ENCODE results near the gene SEPTIN8. TPM values are rescaled to one million over a fixed set of nuclear protein-coding genes. Genes with fewer than 3 reads are reported as not detected.
A peak's percentile ranks its signal among the peaks of the same experiment; 100 is the strongest.

Gene SEPTIN8, protein sequence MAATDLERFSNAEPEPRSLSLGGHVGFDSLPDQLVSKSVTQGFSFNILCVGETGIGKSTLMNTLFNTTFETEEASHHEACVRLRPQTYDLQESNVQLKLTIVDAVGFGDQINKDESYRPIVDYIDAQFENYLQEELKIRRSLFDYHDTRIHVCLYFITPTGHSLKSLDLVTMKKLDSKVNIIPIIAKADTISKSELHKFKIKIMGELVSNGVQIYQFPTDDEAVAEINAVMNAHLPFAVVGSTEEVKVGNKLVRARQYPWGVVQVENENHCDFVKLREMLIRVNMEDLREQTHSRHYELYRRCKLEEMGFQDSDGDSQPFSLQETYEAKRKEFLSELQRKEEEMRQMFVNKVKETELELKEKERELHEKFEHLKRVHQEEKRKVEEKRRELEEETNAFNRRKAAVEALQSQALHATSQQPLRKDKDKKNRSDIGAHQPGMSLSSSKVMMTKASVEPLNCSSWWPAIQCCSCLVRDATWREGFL
- 10 to 100 TPM; 27.6 to 42.1 (median 29.7) TPM for total RNA-seq

DNA sequence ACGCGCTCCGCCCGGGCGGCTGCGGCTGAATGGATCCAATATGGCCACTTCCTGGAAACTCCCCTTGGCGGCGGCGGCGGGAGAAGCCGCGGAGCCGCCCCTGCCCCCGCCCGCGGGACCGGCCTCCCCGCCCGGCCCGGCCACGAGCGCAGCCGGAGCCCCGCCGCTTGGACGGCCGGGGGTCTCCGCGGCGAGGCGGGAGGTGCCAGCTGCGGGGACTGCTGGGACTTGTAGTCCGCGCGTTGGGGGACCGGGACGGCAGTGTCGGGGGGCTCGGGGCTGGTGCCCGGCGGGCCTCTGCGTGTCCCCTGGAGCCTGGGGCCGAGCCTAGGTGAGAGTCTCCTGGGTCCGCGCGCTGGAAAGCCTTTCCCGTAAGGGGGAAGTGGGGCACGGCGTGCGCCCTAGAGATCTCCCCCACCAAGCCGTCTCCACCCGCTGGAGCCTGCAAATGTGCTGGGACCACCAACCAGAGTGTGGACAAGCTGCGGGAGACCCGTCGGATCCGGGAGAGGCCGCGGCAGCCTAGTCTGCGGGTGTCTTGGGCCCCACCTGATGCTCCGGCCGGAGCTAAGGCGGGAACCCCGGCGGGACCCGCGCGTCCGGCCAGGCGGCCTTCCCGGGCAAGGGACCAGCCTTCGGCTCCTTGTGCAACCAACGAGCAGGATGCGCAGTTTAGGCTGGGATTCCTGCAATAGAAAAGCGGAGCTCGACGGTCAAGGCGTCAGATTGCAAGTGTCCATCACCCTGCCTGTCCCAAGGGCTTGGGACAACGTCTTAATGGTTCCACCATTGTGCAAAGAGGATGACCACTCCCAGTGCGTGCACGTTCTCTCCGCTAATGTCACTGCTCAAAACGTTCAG lies at the start of gene SEPTIN8:
Gene SEPTIN8, minus strand, starts transcription at position 31 of the 861 bp plus-strand sequence. CDS start 102 bp downstream, outside the sequence.
- DNase-seq (ENCODE audit: low spot score) (no peak), ATAC-seq (ENCODE audit: low FRiP score) (peak; percentile 42)
- no peak for TF ChIP-seq CTCF (IDR thresholded peaks at IDR 0.05)

DNA sequence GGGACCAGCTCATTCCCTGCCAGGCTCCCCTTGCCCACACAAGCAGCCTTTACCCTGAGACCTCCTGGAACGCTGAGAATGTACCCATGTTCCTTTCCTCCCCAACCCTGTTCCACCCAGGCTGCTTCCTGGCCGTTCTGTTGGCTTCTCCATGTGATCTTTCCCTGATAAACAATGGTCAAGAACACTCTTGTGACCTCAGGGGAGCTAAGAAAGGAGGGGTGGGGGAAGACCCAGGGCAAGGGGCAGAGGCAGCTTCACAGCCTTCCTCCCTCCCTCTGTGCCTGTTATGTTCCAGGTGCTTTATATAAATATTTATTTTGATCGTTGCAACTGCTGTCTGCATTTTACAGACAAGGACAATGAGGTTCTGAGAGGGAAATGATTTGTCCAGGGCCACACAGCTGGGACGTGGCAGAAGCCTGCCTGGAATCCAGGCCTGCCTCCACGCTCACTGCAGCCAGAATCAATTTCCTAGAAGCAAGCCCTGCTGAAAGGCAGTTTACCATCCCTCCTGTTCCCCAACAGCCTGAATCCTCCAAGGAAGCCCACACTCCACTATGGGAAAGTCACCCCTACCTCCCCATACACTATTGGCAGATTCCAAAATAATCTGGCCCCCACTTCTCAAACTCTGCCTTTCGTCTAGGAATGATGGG lies 49.5 kb upstream of the SEPTIN8 start:
- no peak for TF ChIP-seq CTCF (IDR thresholded peaks at IDR 0.05)
- ATAC-seq (ENCODE audit: low FRiP score) (no peak), DNase-seq (ENCODE audit: low spot score) (no peak)

- TF ChIP-seq CTCF (IDR thresholded peaks at IDR 0.05): no peak
- no peak for DNase-seq (ENCODE audit: low spot score)
These were observed 48.9 kb upstream of the SEPTIN8 start for GRCh38 chr5:132825834-132826391.

DNA sequence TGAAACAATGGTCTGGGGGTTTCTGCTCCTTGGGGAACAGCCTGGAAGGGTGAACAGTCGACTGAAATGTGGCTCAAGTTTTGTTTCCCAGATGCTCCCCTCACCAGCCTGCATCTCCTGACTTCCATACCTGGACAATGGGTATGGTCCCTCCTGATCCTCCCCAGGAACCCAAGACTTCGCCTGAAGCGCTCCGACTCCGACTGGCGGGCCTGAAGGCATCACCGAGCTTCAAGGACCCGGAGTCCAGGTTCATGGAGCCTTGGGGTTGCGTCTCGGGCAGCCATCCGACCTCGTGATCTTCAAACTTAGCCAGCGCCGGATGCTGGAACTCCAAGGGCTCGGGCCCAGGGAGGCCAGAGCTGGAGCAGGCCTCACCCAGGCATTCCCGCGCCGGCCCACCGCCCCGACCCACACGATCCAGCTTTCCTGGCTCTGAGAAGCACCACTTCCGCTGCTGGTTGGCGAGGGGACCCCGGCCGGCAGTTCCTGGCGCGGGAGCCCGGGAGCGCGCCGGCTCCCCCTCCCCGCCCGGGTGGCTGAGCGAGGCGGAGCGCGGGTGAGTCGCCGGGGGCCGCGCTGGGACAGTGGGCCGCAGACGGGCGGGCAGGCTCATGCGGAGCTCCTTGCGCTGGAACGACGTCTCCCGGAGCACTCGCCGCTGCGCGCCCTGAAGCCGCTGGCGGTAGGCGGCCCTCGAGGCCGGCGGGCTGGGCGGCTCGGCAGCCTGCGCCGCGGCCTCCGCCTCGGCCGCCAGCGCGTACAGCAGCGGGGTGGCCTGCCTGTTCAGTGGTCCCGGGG lies 48.2 kb upstream of the SEPTIN8 start:
- no peak for ATAC-seq (ENCODE audit: low FRiP score)
- no peak for TF ChIP-seq CTCF (IDR thresholded peaks at IDR 0.05)
- DNase-seq (ENCODE audit: low spot score): no peak

More at GRCh38 chr5:132825834-132826391, 48.9 kb upstream of the SEPTIN8 start:
- ATAC-seq (ENCODE audit: low FRiP score): no peak

GRCh38 chr5:132824426-132824825 lies 47.4 kb upstream of the SEPTIN8 start:
- TF ChIP-seq CTCF (IDR thresholded peaks at IDR 0.05): no peak
- DNase-seq (ENCODE audit: low spot score) (no peak), ATAC-seq (ENCODE audit: low FRiP score) (no peak)

Data from omental fat pad (tissue), 4 donors.